Fibroblast of peridontal ligament (primary cell): Measurements from ENCODE around the gene SVOP.
A peak's percentile ranks its signal among the peaks of the same experiment; 100 is the strongest.

Experiments used
- DNase-seq: peaks from one replicate; pipeline ENCODE4 v3.0.0-alpha.2; 2010; ENCODE audit errors: extremely low read depth

SVOP gene

DNA sequence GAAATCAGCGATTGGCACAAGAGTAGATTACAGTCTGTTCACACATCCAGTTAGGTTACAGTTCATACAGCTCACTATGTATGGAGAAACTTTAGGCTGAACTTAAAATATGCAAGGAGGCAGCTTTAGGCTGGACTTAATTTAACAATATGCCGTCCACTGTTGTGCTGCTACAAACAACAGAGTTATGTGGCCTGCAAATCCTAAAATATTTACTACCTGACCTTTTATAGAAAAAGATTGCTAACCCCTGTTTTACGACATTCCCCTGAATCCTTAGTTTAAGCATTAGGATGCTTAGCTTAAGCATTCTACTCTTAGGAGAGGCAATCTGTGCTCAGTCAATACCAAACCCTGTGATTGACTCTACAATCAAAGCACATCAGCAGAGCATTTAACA is 90.1 kb downstream of the SVOP start:
- DNase-seq = no peak

DNA sequence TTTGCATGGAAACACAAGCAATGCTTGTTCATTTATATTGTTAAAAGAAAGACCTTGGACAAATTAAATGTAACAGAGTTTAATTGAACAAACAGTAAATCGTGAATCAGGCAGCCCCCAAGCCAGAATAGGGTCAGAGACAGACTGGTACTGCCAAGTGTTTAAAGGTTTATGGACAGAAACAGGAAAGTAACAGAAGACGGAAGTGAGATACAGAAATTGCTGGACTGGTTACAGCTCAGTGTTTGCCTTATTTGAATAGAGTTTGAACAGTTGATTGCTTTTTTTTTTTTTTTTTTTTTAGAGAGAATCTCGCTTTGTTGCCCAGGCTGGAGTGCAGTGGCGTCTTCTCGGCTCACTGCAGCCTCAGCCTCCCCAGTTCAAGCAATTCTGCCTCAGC is 90.7 kb downstream of the SVOP start:
- DNase-seq = no peak

DNA sequence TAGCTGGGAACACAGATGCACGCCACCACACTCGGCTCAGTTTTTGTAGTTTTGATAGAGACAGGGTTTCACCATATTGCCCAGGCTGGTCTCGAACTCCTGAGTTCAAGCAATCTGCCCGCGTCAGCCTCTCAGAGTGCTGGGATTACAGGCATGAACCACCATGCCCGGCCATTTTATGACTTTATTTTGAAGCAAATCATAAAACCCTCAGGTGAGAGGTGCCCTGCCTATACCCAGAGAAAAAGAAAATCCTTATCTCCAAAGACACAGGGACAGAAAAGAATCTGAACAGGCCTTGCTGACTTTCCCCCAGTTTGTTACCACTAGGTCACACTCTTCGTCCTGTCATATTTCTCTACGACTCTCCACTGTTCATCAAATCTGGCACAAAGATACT is 92.2 kb downstream of the SVOP start:
- no peak for DNase-seq

DNA sequence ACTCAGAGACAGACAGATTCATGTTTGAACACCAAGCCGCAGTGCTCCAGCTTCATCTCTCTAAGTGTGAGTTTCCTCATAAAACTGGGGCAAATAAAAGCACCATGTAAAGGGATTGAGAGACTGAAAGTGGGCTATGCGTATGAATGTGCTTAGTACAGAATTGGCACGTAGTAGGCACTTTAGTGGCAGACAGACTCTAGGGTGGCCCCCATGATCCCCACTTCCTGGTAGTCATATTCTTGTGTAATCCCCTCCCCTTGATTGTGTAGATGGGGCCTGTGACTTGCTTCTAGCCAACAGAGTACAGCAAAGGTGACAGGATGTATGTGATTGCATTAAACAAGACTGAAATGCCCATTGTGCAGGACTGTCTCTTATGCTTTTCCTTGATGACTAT is 98.0 kb downstream of the SVOP start:
- DNase-seq = no peak

DNA sequence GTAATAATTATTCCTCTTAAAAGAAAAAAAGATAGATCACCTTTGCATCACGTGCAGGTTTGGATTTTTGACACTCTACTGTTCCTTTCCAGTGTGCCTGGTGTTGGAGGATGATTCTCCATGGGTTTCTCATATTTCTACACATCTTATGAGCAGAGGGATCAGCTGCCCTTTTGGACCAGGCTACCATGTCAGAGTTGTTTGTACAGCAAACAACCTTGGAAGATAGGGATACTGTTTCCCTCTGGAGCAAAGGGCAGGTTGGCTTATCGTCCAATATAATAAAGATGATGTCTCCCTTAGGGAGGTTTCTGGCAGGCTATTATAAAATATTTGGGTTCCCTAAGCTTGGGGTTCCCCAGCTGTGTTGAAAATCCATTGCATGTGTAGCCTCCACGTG is 98.9 kb downstream of the SVOP start:
- no peak for DNase-seq

DNA sequence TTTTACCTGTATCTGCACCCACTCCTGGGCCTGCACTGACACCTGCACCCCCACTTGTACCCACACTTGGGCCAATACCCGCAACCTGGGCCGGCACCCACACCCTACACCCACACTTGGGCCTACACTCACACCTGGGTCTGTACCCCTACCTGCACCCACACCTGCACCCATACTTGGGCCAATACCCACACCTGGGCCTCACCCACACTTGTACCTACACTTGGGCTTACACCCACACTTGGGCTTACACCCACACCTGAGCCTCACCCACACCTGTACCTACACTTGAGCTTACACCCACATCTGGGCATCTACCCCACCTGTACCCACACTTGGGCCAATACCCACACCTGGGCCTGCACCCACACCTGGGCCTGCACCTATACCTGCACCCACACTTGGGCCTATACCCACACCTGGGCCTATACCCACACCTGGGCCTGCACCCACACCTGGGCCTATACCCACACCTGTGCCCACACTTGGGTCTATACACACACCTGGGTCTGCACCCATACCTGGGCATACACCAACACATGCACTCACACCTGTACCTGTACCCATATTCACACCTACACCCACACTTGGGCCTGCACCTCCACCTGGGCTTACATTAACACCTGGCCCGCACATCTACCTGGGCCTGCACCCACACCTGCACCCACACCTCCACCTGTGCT is 101.8 kb downstream of the SVOP start:
- no peak for DNase-seq

DNA sequence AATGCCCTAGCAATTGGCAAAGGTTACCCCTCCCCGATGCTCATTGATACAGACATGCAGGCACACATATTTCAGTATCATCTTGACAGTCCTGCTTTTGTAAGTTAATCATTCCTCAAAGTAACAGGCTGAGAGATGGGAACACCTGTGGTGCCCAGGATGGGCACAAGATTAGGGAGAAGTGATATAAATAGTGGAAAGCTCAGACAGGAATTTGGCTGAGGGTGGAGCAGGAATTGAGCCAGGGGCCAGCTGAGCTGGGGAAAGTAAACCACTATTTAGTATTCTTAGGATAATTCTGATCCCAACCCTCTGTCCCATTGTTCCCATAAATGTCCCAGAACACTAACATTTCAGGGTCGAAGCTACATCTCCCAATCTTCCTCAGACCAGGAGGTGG is 102.7 kb downstream of the SVOP start:
- DNase-seq = no peak

DNA sequence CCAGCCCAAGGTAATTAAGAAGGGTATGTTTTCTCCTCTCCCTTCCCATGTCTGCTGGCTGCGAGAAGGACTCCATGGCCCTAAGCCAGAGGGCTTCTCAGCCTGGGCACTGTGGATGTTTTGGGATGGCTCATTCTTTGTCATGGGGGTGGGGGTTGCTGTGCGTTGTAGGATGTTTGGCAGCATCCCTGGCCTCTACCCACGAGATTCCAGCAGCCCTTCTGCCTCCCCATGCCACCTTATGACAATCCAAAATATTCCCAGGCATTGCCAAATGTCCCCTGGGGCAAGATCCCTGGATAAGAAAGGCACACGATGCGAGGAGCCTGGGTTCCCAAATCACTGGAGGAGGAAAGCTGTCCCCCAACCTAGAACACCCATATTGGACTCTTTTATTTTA is 104.5 kb downstream of the SVOP start:
- DNase-seq = no peak

DNA sequence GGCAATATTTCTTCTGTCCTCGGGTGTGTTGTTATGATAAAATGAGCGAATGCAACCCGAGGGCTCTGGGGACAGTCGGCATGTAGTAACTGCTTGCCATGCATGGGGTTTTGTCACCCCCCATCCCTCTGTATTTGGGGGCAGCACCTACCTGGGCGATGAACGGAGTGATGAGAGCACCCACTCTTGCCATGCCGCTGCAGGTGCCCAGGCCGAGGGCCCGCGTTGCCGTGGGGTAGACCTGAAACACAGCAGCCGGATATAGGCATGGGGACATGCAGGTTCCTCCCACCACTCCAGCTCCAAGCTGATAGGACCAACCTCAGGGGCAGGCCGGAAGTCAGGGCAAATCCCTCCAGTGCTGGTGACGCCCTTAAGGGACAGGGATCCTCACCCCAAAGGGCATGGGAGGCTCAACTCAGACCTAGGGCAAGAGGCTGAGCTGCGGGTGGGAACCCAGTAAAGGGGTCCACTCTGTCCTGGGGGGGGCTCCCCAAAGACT is 105.2 kb downstream of the SVOP start:
- DNase-seq = no peak

DNA sequence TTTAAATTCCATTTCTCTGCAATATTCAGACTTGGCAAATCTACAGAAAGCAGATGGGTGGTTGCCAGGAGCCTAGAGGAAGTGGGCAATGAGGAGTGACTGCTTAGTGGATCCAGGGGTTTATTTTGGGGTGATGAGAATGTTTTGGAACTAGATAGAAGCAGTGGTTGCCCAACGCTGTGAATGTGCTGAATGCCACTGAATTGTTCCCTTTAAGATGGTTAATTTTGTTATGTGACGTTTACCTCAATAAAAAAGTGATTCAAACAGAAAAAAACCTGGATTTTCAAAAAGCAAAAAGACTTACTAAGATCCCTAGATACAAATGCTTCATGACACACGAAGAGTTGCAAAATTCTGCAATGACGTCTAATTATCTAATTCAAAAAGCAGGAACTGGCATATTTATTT is 106.7 kb downstream of the SVOP start:
- DNase-seq = peak; percentile 36

DNA sequence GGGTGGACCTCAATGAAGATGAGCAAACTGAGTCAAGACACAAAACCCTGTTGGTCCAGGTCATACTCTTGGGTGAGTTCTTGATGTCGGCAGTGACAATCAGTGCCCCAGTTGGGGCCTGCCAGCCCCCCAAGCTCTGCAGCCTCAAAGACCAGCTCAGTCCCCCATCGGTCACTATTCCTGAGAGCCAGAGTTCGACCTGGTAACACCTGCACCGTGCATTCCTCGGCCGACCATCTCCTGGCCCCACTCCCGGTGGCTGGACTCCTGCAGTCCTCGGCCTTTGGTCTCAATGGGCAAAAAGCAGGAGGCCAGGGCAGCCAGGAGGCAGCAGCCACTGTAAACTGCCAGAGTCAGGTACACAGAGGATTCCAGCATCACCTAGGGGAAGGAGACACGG is 108.5 kb downstream of the SVOP start:
- no peak for DNase-seq

DNA sequence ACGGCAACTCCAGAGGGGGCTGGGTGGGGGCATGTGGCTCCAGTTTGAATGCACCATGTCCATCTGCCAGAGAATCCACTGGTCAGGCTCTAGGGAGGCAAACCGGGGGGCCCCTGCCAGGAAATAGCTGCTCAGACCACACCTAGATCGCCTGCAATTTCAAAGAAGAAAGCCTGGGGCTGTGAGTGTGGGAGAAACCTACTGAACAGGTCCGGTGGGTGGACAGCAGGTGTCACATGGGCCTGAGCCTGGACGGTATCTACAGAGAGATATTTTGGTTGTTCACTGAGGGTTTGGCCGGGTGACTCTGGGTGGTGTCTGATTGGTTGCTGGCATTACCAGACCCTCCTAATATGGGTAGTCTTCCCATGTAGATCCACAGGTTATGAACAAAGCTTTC is 109.0 kb downstream of the SVOP start:
- no peak for DNase-seq

DNA sequence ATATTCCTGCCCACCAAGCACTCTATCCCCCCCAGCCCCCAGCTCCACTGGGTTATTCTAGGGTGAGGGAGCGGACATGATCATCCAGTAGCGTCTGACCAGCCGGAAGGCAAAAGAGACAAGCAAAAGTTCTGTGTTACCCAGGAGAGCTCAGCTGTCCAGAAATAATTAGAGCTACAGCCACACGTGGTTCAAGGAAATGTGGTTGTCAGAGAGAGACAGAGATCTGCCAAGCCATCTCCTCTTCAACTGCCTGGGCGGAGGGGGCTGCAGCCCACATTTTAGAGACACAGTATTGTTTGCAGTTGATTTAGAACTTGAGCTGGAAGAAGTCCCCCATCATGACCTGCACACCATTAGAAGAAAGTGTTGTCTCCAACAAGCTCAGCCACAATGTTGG is 110.5 kb downstream of the SVOP start:
- no peak for DNase-seq

DNA sequence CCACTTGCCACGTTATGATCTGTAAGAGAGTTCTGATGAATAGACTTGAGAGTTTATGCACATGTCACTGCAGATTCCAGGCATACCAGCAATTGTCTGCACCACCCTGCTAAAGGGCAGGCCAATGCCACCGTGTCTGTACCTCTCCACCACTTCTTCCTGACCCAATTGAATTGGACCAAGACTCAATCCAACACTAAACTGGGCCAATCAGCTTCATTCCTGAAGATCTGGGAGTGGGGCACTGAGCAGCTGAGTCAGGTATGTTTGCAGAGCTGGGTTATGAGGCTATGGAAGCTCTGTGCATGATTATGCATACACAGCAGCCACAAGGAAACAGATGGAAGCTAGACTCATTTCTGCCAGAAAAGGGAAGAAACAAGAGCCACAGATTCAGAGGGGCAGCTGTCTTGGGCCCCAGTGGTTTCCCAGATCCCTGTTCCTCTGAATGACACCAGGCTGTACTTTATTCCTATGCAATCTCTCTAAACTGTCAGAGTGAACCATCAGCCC is 113.0 kb downstream of the SVOP start:
- no peak for DNase-seq

DNA sequence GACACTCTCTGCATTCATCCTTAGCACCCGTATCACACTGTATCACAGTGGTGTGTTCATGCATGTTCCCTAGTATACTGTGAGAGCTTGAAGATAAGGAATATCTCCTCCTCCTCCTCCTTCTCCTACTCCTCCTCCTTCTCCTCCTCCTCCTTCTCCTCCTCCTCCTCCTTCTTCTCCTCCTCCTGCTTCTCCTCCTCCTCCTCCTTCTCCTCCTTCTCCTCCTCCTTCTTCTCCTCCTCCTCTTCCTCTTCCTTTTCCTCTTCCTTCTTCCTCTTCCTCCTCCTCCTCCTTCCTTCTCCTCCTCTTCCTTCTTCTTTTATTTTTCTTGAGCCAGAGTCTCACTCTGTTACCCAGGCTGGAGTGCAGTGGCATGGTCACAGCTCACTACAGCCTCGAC is 113.9 kb downstream of the SVOP start:
- no peak for DNase-seq

DNA sequence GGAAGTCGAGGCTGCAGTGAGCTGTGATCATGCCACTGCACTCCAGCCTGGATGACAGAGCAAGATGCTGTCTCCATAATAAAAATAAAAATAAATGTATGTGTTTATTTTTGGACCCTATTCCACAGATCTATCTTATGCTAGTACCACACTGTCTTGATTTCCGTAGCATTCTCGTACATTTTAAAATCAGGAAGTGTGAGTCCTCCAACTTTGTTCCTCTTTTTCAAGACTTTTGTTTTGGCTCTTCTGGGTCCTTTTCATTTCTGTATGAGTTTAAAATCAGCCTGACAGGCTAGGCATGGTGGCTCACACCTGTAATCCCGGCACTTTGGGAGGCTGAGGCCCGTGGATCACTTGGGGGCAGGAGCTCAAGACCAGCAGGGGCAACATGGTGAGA is 115.1 kb downstream of the SVOP start:
- no peak for DNase-seq

DNA sequence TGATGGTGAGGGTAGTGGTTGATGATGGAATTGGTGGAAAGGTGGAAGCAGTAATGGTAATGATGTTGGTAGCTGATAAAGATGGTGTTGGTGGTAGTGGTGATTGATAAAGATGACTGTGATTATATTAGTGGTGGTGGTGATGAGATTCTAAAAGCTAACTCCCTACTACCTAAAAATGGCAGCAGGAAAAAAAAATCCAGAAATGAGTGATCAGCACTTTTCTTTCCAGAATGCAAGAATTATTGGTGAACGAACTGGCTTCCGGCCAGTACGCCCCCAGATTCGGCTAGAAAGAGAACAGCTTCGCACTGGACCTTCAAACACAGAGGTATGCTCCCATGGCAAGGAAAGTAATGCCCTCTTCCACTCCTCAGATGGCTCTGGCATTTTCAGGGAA is 121.7 kb downstream of the SVOP start:
- no peak for DNase-seq

DNA sequence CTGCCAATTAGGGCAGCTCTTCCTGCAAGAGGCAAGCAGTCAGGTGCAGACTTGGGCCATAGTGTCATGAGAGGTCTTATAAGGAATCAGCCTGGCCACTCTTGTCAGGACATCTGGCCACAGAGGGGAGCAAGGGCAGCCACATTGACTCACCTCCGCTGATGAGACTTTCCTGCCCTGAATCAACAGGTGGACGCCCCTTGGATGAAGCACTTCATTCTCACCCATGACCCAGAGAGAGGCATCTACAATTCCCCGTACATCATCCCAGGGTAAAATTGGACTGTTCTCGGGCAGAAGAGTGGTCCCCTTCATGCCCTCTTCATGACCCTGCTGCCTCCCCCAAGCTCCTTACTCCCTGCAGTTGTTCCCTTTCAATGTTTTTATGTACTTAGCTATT is 124.1 kb downstream of the SVOP start:
- DNase-seq = no peak

DNA sequence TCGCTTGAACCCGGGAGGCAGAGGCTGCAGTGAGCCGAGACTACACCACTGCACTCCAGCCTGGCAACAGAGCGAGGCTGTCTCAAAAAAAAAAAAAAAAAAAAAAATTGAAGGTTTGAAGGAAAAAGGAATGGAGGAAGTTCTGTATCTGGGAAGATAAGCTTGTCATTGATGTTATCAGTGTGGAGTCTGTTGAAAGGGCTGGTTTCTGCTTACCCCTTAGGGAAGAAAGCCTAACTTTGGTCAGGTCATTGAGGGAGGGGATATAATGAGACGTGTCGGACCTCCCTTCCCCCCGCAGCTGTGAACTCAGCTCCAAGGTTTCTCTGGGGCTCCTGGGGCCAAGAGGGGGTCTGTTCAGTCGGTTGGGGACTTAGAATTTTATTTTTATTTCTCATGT is 124.5 kb downstream of the SVOP start:
- DNase-seq = no peak

DNA sequence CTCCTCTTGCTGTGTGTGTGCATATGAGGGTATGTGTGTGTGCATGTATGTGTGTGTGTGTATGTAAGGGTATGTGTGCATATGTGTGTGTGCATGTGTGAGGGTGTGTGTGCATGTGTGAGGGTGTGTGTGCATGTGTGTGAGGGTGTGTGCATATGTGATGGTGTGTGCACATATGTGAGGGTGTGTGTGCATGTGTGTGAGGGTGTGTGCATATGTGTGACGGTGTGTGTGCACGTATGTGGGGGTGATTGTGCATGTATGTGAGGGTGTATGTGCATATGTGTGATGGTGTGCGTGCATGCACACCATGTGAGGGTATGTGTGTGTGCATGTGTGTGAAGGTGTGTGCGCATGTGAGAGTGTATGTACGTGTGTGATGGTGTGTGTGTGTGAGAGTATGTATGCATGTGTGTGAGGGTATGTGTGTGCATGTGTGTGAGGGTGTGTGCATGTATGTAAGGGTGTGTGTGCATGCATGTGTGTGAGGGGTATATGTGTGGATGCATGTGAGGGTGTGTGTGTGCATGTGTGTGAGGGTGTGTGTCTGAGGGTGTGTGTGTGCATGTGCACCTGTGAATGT is 125.6 kb downstream of the SVOP start:
- DNase-seq = no peak

DNA sequence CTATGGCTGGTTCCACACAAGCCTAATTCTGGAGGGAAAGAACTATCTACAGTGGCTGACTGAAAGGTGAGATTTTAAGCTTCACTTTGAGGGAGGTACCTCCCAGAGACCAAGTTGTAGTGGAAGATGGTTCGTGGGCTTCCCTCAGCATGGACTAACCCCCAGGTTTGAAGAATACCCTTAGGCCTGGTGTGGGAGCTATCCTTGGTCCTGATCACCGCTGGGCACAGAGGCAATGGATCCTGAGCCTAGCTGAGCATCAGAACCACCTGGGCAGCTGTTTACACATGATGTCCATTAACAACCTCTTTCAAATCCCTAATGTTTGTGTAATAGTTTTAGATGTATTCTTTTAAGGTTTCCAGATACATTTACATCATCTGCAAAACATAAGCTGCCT is 130.7 kb downstream of the SVOP start:
- peak; percentile 6 for DNase-seq

DNA sequence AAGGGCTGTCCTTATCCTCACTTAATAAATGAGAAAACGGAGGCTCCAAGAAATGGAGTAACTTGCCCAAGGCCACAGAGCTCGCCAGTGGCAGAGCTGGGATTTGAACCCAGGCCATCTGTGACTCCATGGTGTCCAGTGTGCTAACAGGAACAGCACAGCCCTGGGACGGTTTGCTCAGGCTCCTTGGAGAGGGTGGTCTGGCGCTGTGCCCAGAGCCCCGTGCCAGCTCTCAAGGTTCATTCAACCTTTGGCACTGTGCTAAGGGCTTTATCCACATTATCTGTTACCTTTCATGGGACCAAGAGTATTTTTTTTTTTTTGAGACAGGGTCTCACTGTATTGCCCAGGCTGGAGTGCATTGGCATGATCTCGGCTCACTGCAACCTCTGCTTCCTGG is 132.8 kb downstream of the SVOP start:
- no peak for DNase-seq

DNA sequence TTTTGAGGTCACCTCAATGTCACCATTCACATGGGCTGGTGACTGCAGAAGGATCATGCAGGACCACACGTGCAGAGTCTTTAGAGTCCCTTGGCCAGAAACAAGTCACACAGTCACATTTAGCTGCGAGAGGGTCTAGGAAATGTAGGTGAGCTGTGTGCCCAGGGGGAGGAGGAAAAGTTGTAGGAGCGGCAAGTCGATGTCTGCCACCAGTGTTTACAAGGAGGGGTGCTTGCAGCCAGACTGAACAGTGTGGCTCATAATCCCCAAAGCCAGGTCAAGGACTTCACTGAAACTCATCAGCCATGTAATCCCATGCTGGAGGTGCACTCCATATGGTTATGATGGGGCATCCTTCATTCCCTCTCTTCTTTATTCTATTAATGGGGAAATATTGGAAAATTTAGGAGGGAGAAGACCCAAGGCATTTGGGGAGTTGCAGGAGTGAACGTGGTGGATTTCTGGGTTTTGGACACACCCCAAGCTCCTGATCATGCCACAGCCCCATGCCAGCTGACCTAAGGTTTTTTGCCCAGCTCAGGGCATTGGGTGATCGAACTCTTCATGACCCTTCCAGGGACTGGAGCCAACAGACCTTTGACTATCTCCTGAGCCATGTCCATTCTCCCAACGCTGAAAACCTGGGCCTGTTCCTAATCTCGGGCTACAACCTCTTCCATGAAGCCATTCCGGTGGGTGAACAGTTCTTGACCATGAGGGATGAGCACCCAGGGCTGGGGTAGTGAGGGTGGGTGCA is 133.8 kb downstream of the SVOP start:
- DNase-seq = no peak
